ENCODE results near the gene MYCN. TPM values are rescaled to one million over a fixed set of nuclear protein-coding genes. Genes with fewer than 3 reads are reported as not detected.
"Not testable (repeated sequence)": the region's sequence is repeated elsewhere in the genome, so short reads cannot be mapped to it uniquely, and the experiment has no call there.

The MYCN gene
- polyA plus RNA-seq, 3 donors from 2014 or later, result not detected

- peaks cover 0 to 15% (median 6%) of the 10 kb centered on the region in 6 donors for H3K9me3 Mint-ChIP-seq
- no peak overlapping the region for H3K4me3 Mint-ChIP-seq
- no peaks in the 10 kb centered on the region for H3K4me1 Mint-ChIP-seq
- peaks cover 0 to 5% (median 2%) of the 10 kb centered on the region in 3 donors for H3K27me3 Mint-ChIP-seq (ENCODE audit: low read depth in 3 of 3)
- H3K36me3 Mint-ChIP-seq, result no peaks in the 10 kb centered on the region
- no peak overlapping the region for H3K27ac Mint-ChIP-seq
- no peak for DNase-seq
Observed at GRCh38 chr2:15901095-15901807, 39.1 kb upstream of the MYCN start.

DNA sequence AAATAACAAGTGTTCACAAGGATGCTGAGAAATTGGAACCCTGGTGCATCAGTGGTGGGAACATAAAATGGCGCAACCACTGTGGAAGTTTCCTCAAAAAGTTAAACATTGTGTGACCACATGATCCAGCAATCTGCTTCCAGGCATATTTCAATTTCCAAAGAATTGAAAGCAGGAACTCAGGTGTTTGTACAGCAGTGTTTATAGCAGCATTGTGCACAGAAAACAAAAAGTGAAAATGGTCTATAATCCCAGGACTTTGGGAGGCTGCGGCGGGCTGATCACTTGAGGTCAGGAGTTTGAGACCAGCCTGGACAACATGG lies 38.6 kb upstream of the MYCN start:
- H3K36me3 Mint-ChIP-seq, result no peaks in the 10 kb centered on the region
- H3K27me3 Mint-ChIP-seq (ENCODE audit: low read depth in 3 of 3), result peaks cover 0 to 5% (median 2%) of the 10 kb centered on the region in 3 donors
- no peaks in the 10 kb centered on the region for H3K4me1 Mint-ChIP-seq
- H3K9me3 Mint-ChIP-seq, result peaks cover 0 to 15% (median 3%) of the 10 kb centered on the region in 6 donors
- no peak overlapping the region for H3K4me3 Mint-ChIP-seq
- DNase-seq, result no peak
- H3K27ac Mint-ChIP-seq, result no peak overlapping the region

DNA sequence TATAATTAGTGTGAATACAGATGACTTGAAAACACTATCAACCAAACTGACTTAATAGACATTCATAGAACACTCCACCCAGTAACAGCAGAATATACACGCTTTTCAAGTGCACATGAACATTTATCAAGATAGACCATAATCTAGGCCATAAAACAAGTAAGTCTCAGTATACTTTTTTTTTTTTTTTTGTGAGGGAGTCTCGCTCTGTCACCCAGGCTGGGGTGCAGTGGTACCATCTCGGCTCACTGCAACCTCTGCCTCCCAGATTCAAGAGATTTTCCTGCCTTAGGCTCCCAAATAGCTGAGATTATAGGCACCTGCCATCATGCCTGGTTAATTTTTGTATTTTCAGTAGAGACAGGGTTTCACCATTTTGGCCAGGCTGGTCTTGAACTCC lies 36.4 kb upstream of the MYCN start:
- H3K36me3 Mint-ChIP-seq; H3K9me3 Mint-ChIP-seq; DNase-seq; H3K27ac Mint-ChIP-seq; H3K4me3 Mint-ChIP-seq; H3K27me3 Mint-ChIP-seq (ENCODE audit: low read depth in 3 of 3); H3K4me1 Mint-ChIP-seq: not testable (repeated sequence)

DNA sequence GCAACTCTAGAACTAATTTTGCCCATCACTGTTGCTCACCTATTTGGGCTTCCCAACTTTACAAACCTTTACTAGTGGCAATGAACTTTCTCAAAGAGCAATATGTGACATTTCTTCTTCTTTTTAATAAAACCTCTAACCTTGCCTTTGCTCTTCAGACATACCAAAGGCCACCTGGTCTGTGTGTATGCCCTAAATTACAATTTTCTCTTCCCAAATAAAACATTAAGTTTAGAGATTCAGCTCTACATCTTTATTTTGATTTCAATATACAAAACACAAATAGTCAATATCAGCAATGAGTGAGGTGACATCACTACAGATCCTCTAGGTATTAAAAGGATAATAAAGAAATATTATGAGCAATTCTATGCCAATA lies 35.1 kb upstream of the MYCN start:
- Mint-ChIP-seq H3K27ac (no peak overlapping the region), H3K36me3 (no peaks in the 10 kb centered on the region), H3K4me1 (no peaks in the 10 kb centered on the region), H3K4me3 (no peak overlapping the region), H3K27me3 (ENCODE audit: low read depth in 3 of 3) (peaks cover 0 to 5% (median 3%) of the 10 kb centered on the region in 3 donors), H3K9me3 (peaks cover 0 to 6% (median 0%) of the 10 kb centered on the region in 6 donors)
- no peak for DNase-seq

DNA sequence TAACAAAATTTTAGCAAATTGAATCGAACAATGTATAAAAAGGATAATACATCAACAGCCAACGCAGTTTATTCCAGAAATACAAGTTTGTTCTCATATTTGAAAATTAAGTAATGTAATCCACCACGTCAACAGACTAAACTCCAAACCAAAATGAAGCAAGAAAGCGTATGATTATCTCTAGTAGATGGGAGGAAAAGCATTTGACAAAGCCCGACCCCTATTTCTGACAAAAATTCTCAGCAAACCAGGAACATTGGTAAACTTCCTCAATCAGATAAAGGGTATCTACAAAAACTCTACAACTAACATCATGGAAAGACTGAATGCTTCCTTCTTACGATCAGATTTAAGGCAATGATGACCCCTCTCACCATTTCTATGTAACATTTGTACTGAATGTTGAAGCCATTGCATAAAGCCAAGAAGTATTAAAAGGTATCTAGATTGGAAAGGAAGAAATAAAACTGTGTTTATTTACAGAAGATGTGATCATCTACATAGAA lies 34.3 kb upstream of the MYCN start:
- H3K4me3 Mint-ChIP-seq, result no peak overlapping the region
- H3K27me3 Mint-ChIP-seq (ENCODE audit: low read depth in 3 of 3), result peaks cover 0 to 5% (median 3%) of the 10 kb centered on the region in 3 donors
- H3K27ac Mint-ChIP-seq, result no peak overlapping the region
- DNase-seq, result no peak
- no peaks in the 10 kb centered on the region for H3K36me3 Mint-ChIP-seq
- H3K9me3 Mint-ChIP-seq, result peaks cover 0 to 5% (median 0%) of the 10 kb centered on the region in 6 donors
- H3K4me1 Mint-ChIP-seq, result no peaks in the 10 kb centered on the region

DNA sequence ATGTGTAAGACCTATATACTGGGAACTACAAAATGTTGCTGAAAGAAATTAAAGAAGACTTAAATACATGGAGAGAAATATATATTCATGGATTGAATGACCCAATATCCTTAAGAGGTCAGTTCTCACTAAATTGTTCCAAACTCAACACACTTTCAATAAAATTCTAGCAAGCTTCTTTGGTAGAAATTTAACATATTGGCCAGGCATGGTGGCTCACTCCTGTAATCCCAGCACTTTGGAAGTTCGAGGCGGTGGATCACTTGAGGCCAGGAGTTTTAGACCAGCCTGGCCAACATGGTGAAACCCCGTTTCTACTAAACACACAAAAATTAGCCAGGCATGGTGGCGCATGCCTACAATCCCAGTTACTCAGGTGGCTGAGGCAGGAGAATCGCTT lies 33.6 kb upstream of the MYCN start:
- Mint-ChIP-seq H3K4me1 (no peaks in the 10 kb centered on the region), H3K27ac (no peak overlapping the region), H3K27me3 (ENCODE audit: low read depth in 3 of 3) (peaks cover 0 to 3% (median 3%) of the 10 kb centered on the region in 3 donors), H3K36me3 (no peaks in the 10 kb centered on the region), H3K4me3 (no peak overlapping the region), H3K9me3 (no peaks in the 10 kb centered on the region)
- DNase-seq, result no peak

DNA sequence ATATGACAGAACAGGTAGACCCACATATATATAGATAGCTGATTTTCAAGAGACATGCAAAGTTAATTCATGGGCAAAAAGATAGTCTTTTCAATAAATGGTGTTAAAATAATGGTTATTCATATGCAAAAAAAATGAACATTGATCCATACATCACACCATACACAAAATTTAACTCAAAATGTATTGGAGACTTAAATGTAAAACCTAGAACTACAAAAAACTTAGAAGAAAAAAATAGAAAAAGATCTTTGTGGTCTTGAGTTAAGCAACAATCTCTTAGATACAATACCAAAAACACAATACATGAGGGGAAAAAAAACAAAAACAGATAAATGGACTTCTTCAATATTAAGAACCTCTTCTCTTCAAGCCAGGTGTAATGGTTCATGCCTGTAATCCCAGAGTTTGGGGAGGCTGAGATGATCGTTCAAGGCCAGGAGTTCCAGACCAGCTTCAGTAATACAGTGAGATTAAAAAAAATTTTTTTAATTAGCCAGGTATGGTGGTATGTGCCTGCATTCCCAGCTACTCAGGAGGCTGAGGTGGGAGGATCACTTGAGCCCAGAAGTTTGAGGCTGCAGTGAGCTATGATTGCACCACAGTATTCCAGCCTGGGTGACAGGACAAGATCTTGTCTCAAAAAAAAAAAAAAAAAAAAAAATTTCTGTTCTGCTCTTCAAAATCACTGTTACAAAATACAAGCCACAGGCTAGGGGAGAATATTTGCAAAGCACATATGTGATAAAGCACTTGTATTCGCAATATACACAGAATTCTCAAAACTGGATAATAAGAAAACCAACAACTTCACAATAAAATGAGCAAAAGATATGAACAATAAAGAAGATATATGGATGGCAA lies 32.7 kb upstream of the MYCN start:
- Mint-ChIP-seq H3K9me3 (no peaks in the 10 kb centered on the region), H3K27ac (no peak overlapping the region), H3K27me3 (ENCODE audit: low read depth in 3 of 3) (peaks cover 0 to 3% (median 3%) of the 10 kb centered on the region in 3 donors), H3K4me1 (no peaks in the 10 kb centered on the region), H3K36me3 (no peaks in the 10 kb centered on the region), H3K4me3 (no peak overlapping the region)
- no peak for DNase-seq

DNA sequence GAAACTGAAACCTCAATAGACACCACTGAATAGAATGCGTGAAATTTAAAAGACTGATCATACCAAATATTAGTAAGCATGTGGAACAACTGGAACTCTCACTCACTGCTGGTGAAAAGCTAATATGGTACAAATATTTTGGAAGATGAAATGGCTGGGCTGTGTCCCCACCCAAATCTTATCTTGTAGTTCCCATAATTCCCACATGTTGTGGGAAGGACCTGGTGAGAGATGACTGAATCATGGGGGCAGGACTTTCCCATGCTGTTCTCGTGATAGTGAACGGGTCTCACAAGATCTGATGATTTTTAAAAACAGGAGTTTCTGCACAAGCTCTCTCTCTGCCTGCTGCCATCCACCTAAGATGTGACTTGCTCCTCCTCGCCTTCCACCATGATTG lies 32.0 kb upstream of the MYCN start:
- no peak overlapping the region for H3K27ac Mint-ChIP-seq
- H3K36me3 Mint-ChIP-seq, result no peaks in the 10 kb centered on the region
- DNase-seq, result no peak
- H3K27me3 Mint-ChIP-seq (ENCODE audit: low read depth in 3 of 3), result peaks cover 0 to 5% (median 3%) of the 10 kb centered on the region in 3 donors
- H3K4me3 Mint-ChIP-seq, result no peak overlapping the region
- no peaks in the 10 kb centered on the region for H3K4me1 Mint-ChIP-seq
- H3K9me3 Mint-ChIP-seq, result no peaks in the 10 kb centered on the region

DNA sequence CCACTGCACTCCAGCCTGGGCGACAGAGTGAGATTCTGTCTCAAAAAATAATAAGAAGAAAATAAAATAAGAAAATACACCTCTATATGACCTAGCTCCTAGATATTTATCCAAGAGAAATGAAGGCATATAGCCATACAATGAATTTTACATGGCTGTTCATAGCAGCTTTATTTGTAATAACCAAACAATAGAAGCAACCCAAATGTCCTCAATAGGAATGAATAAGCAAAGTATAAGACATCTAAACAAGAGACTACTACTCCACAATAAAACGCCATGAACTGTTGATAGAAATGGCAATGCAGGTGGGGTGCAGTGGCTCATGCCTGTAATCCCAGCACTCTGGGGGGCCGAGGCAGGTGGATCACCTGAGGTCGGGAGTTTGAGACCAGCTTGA lies 31.2 kb upstream of the MYCN start:
- H3K4me1 Mint-ChIP-seq, result no peaks in the 10 kb centered on the region
- no peaks in the 10 kb centered on the region for H3K36me3 Mint-ChIP-seq
- DNase-seq, result no peak
- no peak overlapping the region for H3K4me3 Mint-ChIP-seq
- H3K27ac Mint-ChIP-seq, result no peak overlapping the region
- H3K27me3 Mint-ChIP-seq (ENCODE audit: low read depth in 3 of 3), result peaks cover 0 to 5% (median 1%) of the 10 kb centered on the region in 3 donors
- H3K9me3 Mint-ChIP-seq, result no peaks in the 10 kb centered on the region

GRCh38 chr2:15909736-15910135 lies 30.6 kb upstream of the MYCN start:
- Mint-ChIP-seq H3K4me3 (no peak overlapping the region), H3K27ac (no peak overlapping the region), H3K36me3 (no peaks in the 10 kb centered on the region), H3K27me3 (ENCODE audit: low read depth in 3 of 3) (peaks cover 0 to 8% (median 0%) of the 10 kb centered on the region in 3 donors), H3K4me1 (no peaks in the 10 kb centered on the region), H3K9me3 (no peaks in the 10 kb centered on the region)
- no peak for DNase-seq

- H3K4me1 Mint-ChIP-seq; DNase-seq; H3K4me3 Mint-ChIP-seq; H3K27me3 Mint-ChIP-seq (ENCODE audit: low read depth in 3 of 3); H3K36me3 Mint-ChIP-seq; H3K27ac Mint-ChIP-seq; H3K9me3 Mint-ChIP-seq: not testable (repeated sequence)
Observed at GRCh38 chr2:15911270-15911669, 29.1 kb upstream of the MYCN start.

GRCh38 chr2:15911686-15912085 lies 28.7 kb upstream of the MYCN start:
- Mint-ChIP-seq H3K36me3 (no peaks in the 10 kb centered on the region), H3K4me1 (no peaks in the 10 kb centered on the region), H3K27me3 (ENCODE audit: low read depth in 3 of 3) (peaks cover 0 to 8% (median 0%) of the 10 kb centered on the region in 3 donors), H3K4me3 (no peak overlapping the region), H3K9me3 (no peaks in the 10 kb centered on the region), H3K27ac (no peak overlapping the region)
- no peak for DNase-seq

GRCh38 chr2:15912203-15912602 lies 28.1 kb upstream of the MYCN start:
- Mint-ChIP-seq H3K36me3 (no peaks in the 10 kb centered on the region), H3K4me3 (no peak overlapping the region), H3K27me3 (ENCODE audit: low read depth in 3 of 3) (peaks cover 0 to 8% (median 0%) of the 10 kb centered on the region in 3 donors), H3K27ac (no peak overlapping the region), H3K4me1 (no peaks in the 10 kb centered on the region), H3K9me3 (no peaks in the 10 kb centered on the region)
- DNase-seq, result no peak

DNA sequence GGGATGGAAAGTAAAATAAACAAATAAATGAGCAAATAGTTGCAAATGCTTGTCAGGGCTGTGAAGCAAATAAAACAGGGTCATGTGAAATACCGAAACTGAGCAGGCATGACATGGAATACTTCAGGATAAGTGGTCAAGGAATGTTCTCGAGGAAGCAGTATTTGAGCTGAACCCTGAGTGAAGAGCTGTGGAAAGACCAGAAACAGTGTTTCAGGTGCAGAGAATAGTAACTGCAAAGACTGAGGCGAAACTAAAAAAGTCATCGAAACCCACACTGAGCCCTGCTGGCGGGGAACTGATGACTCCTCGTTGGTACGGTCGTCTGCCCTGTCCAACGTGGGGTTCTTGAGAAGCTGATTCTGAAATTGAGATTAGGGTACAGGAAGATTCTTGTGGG lies 27.2 kb upstream of the MYCN start:
- no peaks in the 10 kb centered on the region for H3K36me3 Mint-ChIP-seq
- no peak overlapping the region for H3K4me3 Mint-ChIP-seq
- no peaks in the 10 kb centered on the region for H3K9me3 Mint-ChIP-seq
- no peak for DNase-seq
- H3K4me1 Mint-ChIP-seq, result no peaks in the 10 kb centered on the region
- H3K27ac Mint-ChIP-seq, result no peak overlapping the region
- peaks cover 0 to 8% (median 4%) of the 10 kb centered on the region in 3 donors for H3K27me3 Mint-ChIP-seq (ENCODE audit: low read depth in 3 of 3)
